GM21367 (cell line): ENCODE measurements around the gene OS9.
"Not testable (repeated sequence)": the region's sequence is repeated elsewhere in the genome, so short reads cannot be mapped to it uniquely, and the experiment has no call there.

Source experiments
- ATAC-seq: cut with Tn5 transposase; IDR thresholded peaks from one replicate; pipeline ENCODE4 v1.9.1; 2021; ENCODE audit not compliant: unreplicated experiment

Gene OS9

DNA sequence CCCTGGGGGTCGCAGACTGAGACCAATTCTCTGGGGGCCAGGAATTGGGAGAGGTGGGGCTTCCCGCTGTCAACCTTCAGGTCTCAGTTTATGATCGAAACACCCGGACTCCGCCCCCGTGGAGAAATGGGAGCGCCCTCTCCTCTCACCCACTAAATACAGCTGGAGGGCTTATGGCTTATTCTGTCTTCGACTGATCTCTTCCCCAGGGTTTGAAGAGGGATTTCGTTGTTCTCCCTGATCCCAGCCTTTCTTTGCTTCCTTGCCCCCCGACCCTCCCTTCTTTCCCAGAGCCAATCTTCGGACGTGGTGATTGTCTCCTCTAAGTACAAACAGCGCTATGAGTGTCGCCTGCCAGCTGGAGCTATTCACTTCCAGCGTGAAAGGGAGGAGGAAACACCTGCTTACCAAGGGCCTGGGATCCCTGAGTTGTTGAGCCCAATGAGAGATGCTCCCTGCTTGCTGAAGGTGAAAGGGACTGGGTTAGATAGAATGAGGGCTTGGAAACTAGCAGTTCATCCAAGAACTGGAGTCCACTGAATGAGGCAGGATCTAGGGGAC is 607 bp downstream of the OS9 start:
- ATAC-seq: no peak

DNA sequence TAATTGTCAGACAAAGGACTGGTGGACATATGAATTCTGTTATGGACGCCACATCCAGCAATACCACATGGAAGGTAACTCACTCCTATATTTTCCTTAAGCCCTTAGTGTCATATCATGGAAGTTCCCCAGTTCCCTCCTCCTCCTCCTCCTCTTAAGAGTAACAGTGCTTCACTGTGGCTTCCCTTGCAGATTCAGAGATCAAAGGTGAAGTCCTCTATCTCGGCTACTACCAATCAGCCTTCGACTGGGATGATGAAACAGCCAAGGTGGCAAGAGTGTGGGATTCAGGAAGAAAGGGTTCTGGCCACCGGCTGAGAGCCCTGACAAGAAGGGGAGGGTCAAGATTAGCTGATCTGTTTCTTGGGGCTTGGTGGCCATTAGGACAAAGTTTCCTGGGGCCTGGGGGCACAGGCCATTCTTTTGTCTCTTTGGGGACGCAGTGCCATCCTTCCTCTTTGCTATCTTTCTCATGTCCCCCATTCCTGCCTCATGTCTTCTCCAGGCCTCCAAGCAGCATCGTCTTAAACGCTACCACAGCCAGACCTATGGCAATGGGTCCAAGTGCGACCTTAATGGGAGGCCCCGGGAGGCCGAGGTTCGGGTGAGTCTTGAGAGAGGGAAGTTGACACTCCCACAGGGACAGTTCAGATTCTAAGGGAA is 2.0 kb downstream of the OS9 start:
- no peak for ATAC-seq

DNA sequence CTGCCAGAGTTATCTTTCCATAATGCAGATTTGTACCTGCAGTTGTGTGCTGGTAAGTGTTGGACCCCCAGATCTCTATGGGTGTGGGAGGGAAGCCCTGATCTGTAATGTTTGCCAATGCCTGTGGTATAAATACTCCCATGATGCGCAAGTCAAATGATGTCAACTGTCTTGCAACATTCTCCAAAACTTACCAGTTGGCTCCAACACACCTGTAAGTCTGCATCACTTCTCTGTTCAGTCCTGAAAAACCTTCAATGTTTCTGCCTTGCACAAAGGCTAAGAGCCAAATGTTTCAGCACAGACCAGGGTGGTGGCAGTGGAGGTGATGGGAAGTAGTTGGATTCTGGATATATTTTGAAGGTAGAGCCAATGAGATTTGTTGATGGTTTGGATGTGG is 3.1 kb downstream of the OS9 start:
- no peak for ATAC-seq

DNA sequence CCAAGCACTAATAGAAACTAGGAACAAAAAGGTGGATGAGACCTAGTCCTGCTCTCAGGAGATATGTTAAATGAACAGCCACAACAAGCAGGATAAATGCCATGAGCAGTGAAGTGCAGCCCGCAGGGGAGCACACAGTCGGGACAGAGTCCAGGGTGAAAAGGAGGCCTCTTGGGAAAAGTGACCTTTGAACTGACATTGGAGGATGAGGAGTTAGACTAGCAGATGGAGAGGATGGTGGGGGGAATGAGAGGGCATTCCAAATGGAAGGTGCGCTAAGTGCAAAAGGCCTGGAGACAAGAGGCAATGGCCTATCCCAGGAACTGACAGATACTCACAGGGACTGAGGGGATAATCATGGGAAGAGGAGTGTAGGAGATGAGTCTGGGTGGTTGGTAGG is 4.5 kb downstream of the OS9 start:
- ATAC-seq: no peak

DNA sequence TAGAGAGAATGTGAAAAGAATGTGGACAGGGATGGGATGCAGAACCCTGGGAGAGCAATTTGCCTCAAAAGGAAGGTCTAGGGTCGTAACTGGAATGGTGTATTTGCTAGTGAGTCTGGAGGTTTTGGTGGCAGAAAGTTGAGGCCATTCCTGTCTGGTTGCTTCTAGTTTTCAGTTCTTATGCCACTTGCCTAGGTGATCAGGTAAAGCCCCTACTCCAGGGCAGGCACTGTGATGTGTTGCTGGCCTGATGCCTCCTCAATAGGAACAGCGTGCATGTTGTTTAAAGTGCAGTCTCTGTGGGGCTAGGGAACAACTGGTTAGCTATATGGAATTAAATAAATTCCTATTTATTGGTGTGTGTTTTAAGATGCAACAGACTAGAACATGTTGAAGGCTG is 6.4 kb downstream of the OS9 start:
- no peak for ATAC-seq

DNA sequence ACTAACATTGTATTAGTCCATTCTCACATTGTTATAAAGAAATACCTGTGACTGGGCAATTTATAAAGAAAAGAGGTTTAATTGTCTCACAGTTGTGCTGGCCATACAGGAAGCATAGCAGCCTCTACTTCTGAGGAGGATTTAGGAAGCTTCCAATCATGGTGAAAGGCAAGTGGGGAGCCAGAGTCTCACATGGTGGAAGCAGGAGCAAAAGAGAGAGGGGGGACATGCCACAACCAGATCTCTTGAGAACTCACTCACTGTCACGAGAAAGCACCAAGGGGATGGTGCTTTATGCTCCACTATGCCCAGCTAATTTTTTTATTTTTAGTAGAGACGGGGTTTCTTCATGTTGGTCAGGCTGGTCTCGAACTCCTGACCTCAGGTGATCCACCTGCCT is 13.3 kb downstream of the OS9 start:
- ATAC-seq: no peak

DNA sequence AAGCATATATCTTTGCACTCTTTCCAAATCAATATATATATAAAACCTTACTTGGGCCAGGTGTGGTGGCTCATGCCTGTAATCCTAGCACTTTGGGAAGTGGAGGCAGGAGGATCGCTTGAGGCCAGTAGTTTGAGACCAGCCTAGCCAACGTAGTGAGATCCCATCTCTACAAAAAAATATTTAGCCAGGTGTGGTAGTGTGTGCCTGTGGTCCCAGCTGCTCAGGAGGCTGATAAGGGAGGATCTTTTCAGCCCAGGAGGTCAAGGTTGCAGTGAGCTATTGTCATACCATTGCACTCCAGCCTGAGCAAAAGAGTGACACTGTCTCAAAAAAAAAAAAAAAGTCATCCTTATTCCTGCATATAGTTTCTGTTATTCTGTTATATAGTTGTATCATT is 14.4 kb downstream of the OS9 start:
- ATAC-seq: no peak

DNA sequence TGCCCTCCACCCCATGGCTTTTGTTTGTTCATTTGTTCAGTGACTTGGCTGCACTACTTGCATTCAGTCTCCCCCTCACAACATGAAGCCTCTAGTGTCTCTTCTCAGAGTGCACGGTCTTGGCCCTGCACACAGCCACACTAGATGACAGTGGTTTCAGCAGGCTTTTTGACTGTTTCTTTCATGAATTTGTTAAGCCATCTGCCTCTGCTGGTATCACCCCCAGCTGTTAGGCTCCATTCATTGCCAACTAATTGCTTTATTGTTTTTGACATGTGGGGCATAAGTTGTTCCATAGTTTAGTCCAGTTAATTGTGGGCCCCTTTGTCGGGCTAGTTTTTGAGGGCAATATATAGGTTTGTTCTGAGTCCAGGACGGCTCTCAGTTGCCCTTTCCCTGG is 18.8 kb downstream of the OS9 start:
- ATAC-seq: no peak

DNA sequence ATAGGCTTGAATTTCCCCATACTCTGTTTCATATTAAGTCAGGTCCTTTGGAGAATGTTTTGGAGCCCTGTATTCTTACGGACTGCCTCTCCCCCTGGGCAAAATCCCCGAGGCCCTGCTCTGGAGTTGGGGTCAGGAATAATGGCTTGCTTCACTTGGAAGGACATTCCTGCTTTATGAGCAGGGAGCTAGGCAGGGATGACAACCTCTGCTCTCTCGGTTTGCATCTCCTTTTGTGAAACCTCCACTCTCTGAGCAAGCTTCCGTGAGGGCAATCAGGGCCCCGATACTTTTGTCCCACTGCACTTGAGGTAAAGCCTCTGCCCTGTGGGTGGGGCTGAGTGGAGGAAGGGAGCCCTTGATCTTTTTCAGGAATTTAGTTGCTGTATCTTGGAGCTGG is 19.3 kb downstream of the OS9 start:
- ATAC-seq: no peak

DNA sequence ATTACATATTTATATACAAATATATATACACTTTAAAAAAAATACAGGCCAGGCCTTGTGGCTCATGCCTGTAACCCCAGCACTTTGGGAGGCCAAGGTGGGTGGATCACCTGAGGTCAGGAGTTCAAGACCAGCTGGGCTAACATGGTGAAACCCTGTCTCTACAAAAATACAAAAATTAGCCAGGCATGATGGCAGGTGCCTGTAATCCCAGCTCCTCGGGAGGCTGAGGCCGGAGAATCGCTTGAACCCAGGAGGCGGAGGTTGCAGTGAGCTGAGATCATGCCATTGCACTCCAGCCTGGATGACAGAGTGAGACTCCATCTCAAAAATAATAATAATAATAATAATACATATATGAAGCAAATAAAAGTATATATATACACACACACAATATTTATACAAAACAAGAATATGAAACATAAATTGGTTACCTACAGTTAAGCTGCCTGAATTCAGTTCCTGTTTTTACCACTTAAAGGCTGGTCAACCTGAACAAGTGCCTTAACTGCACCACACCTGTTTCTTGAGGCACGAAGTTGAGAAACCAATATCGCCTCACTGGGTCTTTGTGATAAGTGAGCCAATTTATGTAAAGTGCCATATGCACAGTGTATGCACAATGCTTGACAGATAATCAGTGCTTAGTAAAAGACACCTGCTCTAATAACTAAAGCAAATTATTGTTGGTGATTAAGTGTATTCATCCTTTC is 21.3 kb downstream of the OS9 start:
- not testable (repeated sequence) for ATAC-seq

DNA sequence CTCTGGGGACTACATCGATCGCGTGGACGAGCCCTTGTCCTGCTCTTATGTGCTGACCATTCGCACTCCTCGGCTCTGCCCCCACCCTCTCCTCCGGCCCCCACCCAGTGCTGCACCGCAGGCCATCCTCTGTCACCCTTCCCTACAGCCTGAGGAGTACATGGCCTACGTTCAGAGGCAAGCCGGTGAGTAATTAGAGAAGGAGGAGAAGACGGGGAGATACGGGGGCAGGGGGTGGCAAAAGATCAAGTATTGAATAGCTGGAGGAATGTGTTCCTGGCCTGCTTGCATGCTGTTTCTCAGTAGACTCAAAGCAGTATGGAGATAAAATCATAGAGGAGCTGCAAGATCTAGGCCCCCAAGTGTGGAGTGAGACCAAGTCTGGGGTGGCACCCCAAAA is 21.9 kb downstream of the OS9 start:
- ATAC-seq: no peak

DNA sequence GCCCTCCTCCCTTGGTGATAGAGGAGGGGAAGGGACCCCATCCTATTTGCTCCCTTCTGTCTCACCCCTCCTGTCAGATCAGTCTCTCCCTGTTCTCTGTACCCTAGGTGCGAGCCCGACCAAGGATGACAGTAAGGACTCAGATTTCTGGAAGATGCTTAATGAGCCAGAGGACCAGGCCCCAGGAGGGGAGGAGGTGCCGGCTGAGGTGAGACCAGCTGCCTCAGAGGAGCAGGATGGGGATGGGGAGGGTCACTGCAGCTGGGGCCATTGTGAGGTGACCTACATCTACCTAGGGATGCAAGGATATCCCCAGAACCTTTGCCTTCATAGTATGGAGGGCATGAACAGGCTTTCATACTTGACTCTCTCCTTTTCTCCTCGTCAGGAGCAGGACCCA is 22.4 kb downstream of the OS9 start:
- no peak for ATAC-seq

DNA sequence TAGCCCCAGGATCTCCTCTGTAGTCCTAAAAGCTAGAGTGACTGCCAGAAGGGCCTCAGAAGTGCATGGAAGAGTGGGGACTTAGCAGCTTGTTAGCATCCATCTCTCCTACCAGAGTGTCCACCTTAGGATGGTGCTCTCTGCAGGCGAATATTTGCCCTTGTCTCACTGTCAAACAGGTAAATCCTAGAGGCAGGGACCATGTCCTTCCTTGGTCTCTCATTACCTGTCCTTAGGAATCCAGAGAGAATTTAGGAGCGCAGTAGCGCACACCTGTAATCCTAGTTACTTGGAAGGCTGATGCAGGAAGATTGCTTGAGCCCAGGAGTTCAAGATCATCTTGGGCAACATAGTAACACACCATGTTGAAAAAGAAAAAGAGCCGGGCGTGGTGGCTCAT is 23.2 kb downstream of the OS9 start:
- ATAC-seq: no peak

DNA sequence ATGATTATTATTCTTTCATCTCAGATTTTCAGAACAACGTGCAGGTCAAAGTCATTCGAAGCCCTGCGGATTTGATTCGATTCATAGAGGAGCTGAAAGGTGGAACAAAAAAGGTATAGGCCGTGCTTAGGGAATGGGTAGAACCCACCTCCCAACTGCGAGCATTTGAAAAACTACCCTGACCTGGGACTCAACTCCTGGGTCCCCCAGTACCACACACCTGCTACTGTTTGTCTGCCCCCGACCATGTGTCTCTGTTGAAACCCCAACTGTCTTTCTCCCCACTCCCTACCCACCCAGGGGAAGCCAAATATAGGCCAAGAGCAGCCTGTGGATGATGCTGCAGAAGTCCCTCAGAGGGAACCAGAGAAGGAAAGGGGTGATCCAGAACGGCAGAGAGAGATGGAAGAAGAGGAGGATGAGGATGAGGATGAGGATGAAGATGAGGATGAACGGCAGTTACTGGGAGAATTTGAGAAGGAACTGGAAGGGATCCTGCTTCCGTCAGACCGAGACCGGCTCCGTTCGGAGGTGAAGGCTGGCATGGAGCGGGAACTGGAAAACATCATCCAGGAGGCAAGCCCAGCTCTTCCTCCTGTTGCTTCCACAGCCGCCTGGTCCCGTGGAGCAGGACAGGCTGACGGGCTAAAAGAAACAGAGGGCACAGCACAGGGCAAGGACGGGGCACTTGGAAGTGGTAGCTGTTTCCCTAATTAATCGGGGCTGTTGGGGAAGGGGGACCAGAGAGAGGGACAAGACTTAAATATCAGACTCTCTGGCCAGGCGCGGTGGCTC is 24.1 kb downstream of the OS9 start:
- no peak for ATAC-seq

DNA sequence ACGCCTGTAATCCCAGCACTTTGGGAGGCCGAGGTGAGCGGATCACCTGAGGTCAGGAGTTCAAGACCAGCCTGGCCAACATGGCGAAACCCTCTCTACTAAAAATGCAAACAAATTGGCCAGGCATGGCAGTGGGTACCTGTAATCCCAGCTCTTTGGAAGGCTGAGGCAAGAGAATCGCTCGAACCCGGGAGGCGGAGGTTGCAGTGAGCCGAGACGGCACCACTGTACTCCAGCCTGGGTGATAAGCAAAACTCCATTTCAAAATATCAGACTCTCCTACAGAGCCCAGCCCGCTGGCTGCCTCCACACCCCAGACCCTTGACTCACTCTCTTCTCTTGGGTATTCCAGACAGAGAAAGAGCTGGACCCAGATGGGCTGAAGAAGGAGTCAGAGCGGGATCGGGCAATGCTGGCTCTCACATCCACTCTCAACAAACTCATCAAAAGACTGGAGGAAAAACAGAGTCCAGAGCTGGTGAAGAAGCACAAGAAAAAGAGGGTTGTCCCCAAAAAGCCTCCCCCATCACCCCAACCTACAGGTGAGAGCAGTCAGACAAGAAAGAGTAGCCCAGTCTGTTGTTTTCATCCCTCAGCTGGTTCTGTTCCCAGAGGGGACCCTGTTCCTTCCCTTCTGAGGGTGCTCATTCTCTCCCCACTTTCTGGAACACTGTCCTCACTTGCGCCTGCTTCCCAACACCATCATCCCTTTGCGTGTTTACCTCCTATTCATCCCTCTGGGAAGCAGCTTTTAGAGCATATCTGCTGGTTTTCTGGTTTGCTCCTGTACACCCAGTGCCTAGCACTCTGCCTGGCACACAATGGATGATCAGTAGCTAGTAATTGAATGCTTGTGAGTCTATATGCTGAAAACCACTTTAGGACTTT is 25.0 kb downstream of the OS9 start:
- ATAC-seq: no peak

DNA sequence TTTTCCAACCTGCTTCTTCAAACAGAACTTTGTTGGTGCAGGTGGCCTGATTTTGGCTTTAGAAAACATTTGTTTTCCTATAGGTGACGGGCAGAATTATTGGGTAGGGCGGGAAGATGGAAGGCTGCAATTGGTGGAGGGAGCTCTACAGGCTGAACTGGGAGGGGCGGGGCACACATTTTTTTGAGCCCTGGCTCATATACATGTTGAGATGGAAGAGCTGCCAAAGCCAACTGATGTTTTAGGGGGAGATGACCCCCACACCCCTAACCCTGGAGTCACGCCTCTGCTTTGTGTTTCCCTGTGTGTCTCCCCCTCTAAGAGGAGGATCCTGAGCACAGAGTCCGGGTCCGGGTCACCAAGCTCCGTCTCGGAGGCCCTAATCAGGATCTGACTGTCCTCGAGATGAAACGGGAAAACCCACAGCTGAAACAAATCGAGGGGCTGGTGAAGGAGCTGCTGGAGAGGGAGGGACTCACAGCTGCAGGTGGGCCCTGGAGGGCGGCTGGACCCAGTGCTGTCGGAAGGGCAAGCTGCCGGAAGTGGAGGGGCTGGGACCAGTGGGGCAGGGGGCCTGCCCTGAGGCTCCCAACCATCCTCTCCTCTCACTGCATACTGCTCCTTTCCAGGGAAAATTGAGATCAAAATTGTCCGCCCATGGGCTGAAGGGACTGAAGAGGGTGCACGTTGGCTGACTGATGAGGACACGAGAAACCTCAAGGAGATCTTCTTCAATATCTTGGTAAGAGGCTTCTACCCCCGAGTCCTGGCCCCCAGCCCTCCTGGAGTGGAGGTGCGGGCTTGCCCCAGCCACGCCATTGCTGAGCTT is 26.1 kb downstream of the OS9 start:
- no peak for ATAC-seq

DNA sequence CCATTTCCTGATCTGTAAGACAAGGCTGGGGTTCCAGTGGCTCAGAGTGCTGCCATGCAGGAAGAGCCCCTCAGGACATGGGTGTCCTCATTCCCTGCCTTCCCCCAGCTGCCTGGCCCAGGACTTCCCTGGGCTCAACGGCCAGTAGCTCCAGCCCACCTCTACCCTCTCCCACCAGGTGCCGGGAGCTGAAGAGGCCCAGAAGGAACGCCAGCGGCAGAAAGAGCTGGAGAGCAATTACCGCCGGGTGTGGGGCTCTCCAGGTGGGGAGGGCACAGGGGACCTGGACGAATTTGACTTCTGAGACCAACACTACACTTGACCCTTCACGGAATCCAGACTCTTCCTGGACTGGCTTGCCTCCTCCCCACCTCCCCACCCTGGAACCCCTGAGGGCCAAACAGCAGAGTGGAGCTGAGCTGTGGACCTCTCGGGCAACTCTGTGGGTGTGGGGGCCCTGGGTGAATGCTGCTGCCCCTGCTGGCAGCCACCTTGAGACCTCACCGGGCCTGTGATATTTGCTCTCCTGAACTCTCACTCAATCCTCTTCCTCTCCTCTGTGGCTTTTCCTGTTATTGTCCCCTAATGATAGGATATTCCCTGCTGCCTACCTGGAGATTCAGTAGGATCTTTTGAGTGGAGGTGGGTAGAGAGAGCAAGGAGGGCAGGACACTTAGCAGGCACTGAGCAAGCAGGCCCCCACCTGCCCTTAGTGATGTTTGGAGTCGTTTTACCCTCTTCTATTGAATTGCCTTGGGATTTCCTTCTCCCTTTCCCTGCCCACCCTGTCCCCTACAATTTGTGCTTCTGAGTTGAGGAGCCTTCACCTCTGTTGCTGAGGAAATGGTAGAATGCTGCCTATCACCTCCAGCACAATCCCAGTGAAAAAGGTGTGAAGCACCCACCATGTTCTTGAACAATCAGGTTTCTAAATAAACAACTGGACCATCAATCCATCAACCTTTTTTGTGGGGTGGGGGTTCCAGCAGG is 27.0 kb downstream of the OS9 start:
- ATAC-seq: no peak

DNA sequence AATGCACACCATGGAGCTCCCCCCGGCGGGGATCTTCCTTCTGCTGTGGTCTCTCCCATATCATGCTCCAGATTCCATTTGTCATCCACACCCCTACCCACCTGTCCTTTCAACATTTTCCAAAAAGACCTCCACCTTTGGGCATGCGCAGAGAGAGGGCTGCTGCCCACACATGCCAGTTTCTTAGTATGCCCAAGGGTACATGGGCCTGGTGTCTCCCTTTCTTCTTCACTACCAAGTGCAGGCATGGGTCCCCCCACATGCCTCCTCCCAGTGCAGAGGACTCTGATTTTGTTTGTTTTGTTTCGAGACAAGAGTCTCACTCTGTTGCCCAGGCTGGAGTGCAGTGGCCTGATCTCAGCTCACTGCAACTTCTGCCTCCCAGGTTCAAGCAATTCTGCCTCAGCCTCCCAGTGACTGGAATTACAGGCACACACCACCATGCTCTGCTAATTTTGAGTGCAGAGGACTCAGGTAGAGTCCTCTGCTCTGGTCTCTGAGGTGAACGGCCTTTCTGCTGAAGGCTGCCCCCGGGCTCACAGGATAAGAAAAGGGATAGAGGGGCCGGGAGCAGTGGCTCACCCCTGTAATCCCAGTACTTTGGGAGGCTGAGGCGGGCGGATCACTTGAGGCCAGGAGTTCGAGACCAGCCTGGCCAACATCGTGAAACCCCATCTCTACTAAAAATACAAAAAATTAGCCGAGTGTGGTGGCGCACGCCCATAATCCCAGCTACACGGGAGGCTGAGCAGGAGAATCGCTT is 28.1 kb downstream of the OS9 start:
- ATAC-seq: not testable (repeated sequence)
